Measurements from ENCODE around the gene RNU6-7. TPM values are rescaled to one million over a fixed set of nuclear protein-coding genes. Genes with fewer than 3 reads are reported as not detected.

The RNU6-7 gene
- total RNA-seq = not detected in 2 replicates

GRCh38 chr14:32201816-32202490 lies at the start of gene RNU6-7:
Gene RNU6-7, plus strand, starts transcription at chr14:32202045.
- H3K4me1 Mint-ChIP-seq (ENCODE audit: low read depth) = peaks cover 49% of the 10 kb centered on the region
- no peak for DNase-seq (ENCODE audit: low spot score)
- H3K27me3 Mint-ChIP-seq (ENCODE audit: insufficient read depth) = peaks cover 2% of the 10 kb centered on the region
- H3K27ac Mint-ChIP-seq = peak within 1 kb of the TSS; percentile 91
- H3K4me3 Mint-ChIP-seq = peak within 1 kb of the TSS; percentile 87
- H3K9me3 Mint-ChIP-seq = no peaks in the 10 kb centered on the region
- intact Hi-C loops (cut with micrococcal nuclease) = loop anchor here (2.0 to 10.0 kb wide), 8 partner anchors 275 to 2003 kb away; partner anchors contain the start of genes AP4S1, DTD2, HECTD1 and NPAS3
- H3K36me3 Mint-ChIP-seq (ENCODE audit: low read depth) = no peaks in the 10 kb centered on the region

GRCh38 chr14:32166029-32166428 lies 35.8 kb upstream of the RNU6-7 start:
- no peaks in the 10 kb centered on the region for H3K4me1 Mint-ChIP-seq (ENCODE audit: low read depth)
- no peaks in the 10 kb centered on the region for H3K27me3 Mint-ChIP-seq (ENCODE audit: insufficient read depth)
- peaks cover 4% of the 10 kb centered on the region for H3K9me3 Mint-ChIP-seq
- DNase-seq (ENCODE audit: low spot score) = no peak
- intact Hi-C loops (cut with micrococcal nuclease) = no loop called here
- no peak overlapping the region for H3K4me3 Mint-ChIP-seq
- no peak overlapping the region for H3K27ac Mint-ChIP-seq
- H3K36me3 Mint-ChIP-seq (ENCODE audit: low read depth) = no peaks in the 10 kb centered on the region

- Mint-ChIP-seq H3K9me3 (peaks cover 4% of the 10 kb centered on the region), H3K36me3 (ENCODE audit: low read depth) (no peaks in the 10 kb centered on the region), H3K27ac (no peak overlapping the region), H3K4me1 (ENCODE audit: low read depth) (no peaks in the 10 kb centered on the region), H3K4me3 (no peak overlapping the region), H3K27me3 (ENCODE audit: insufficient read depth) (no peaks in the 10 kb centered on the region)
- no peak for DNase-seq (ENCODE audit: low spot score)
- intact Hi-C loops (cut with micrococcal nuclease) = no loop called here
These were observed 34.9 kb upstream of the RNU6-7 start for GRCh38 chr14:32166924-32167323.

- intact Hi-C loops (cut with micrococcal nuclease) = no loop called here
- Mint-ChIP-seq H3K27ac (no peak overlapping the region), H3K4me1 (ENCODE audit: low read depth) (no peaks in the 10 kb centered on the region), H3K9me3 (peaks cover 4% of the 10 kb centered on the region), H3K27me3 (ENCODE audit: insufficient read depth) (no peaks in the 10 kb centered on the region), H3K4me3 (no peak overlapping the region), H3K36me3 (ENCODE audit: low read depth) (no peaks in the 10 kb centered on the region)
- no peak for DNase-seq (ENCODE audit: low spot score)
These were observed 33.9 kb upstream of the RNU6-7 start for GRCh38 chr14:32167907-32168306.

- intact Hi-C loops (cut with micrococcal nuclease) = no loop called here
- Mint-ChIP-seq H3K27ac (no peak overlapping the region), H3K9me3 (peaks cover 4% of the 10 kb centered on the region), H3K27me3 (ENCODE audit: insufficient read depth) (no peaks in the 10 kb centered on the region), H3K36me3 (ENCODE audit: low read depth) (no peaks in the 10 kb centered on the region), H3K4me1 (ENCODE audit: low read depth) (no peaks in the 10 kb centered on the region), H3K4me3 (no peak overlapping the region)
- DNase-seq (ENCODE audit: low spot score) = no peak
These were observed 32.7 kb upstream of the RNU6-7 start for GRCh38 chr14:32169191-32169590.

GRCh38 chr14:32171469-32171868 lies 30.4 kb upstream of the RNU6-7 start:
- no peak overlapping the region for H3K27ac Mint-ChIP-seq
- no peak overlapping the region for H3K4me3 Mint-ChIP-seq
- H3K36me3 Mint-ChIP-seq (ENCODE audit: low read depth) = no peaks in the 10 kb centered on the region
- H3K9me3 Mint-ChIP-seq = peaks cover under 1% of the 10 kb centered on the region
- DNase-seq (ENCODE audit: low spot score) = no peak
- peaks cover 5% of the 10 kb centered on the region for H3K27me3 Mint-ChIP-seq (ENCODE audit: insufficient read depth)
- intact Hi-C loops (cut with micrococcal nuclease) = no loop called here
- H3K4me1 Mint-ChIP-seq (ENCODE audit: low read depth) = no peaks in the 10 kb centered on the region

- H3K27me3 Mint-ChIP-seq (ENCODE audit: insufficient read depth) = no peaks in the 10 kb centered on the region
- intact Hi-C loops (cut with micrococcal nuclease) = no loop called here
- peaks cover 21% of the 10 kb centered on the region for H3K9me3 Mint-ChIP-seq
- peaks cover 4% of the 10 kb centered on the region for H3K36me3 Mint-ChIP-seq (ENCODE audit: low read depth)
- DNase-seq (ENCODE audit: low spot score) = no peak
- H3K4me1 Mint-ChIP-seq (ENCODE audit: low read depth) = peaks cover 7% of the 10 kb centered on the region
- no peak overlapping the region for H3K27ac Mint-ChIP-seq
- H3K4me3 Mint-ChIP-seq = no peak overlapping the region
These were observed 18.4 kb upstream of the RNU6-7 start for GRCh38 chr14:32183151-32184058.

- peaks cover 7% of the 10 kb centered on the region for H3K4me1 Mint-ChIP-seq (ENCODE audit: low read depth)
- H3K4me3 Mint-ChIP-seq = no peak overlapping the region
- H3K36me3 Mint-ChIP-seq (ENCODE audit: low read depth) = peaks cover 4% of the 10 kb centered on the region
- H3K9me3 Mint-ChIP-seq = peaks cover 21% of the 10 kb centered on the region
- DNase-seq (ENCODE audit: low spot score) = no peak
- H3K27ac Mint-ChIP-seq = no peak overlapping the region
- H3K27me3 Mint-ChIP-seq (ENCODE audit: insufficient read depth) = no peaks in the 10 kb centered on the region
- intact Hi-C loops (cut with micrococcal nuclease) = no loop called here
These were observed 16.7 kb upstream of the RNU6-7 start for GRCh38 chr14:32185097-32185496.

- Mint-ChIP-seq H3K27ac (no peak overlapping the region), H3K9me3 (peaks cover 15% of the 10 kb centered on the region), H3K4me1 (ENCODE audit: low read depth) (peaks cover 7% of the 10 kb centered on the region), H3K36me3 (ENCODE audit: low read depth) (peaks cover 4% of the 10 kb centered on the region), H3K27me3 (ENCODE audit: insufficient read depth) (no peaks in the 10 kb centered on the region), H3K4me3 (no peak overlapping the region)
- intact Hi-C loops (cut with micrococcal nuclease) = no loop called here
- DNase-seq (ENCODE audit: low spot score) = no peak
These were observed 15.6 kb upstream of the RNU6-7 start for GRCh38 chr14:32186248-32186647.

- intact Hi-C loops (cut with micrococcal nuclease) = no loop called here
- H3K4me3 Mint-ChIP-seq = no peak overlapping the region
- peaks cover 11% of the 10 kb centered on the region for H3K9me3 Mint-ChIP-seq
- H3K27me3 Mint-ChIP-seq (ENCODE audit: insufficient read depth) = no peaks in the 10 kb centered on the region
- peaks cover 3% of the 10 kb centered on the region for H3K36me3 Mint-ChIP-seq (ENCODE audit: low read depth)
- DNase-seq (ENCODE audit: low spot score) = no peak
- no peak overlapping the region for H3K27ac Mint-ChIP-seq
- peaks cover 7% of the 10 kb centered on the region for H3K4me1 Mint-ChIP-seq (ENCODE audit: low read depth)
These were observed 12.0 kb upstream of the RNU6-7 start for GRCh38 chr14:32189811-32190210.

GRCh38 chr14:32190673-32191072 lies 11.2 kb upstream of the RNU6-7 start:
- no peak for DNase-seq (ENCODE audit: low spot score)
- intact Hi-C loops (cut with micrococcal nuclease) = no loop called here
- peaks cover 7% of the 10 kb centered on the region for H3K4me1 Mint-ChIP-seq (ENCODE audit: low read depth)
- H3K27ac Mint-ChIP-seq = no peak overlapping the region
- no peaks in the 10 kb centered on the region for H3K27me3 Mint-ChIP-seq (ENCODE audit: insufficient read depth)
- peaks cover 3% of the 10 kb centered on the region for H3K36me3 Mint-ChIP-seq (ENCODE audit: low read depth)
- H3K4me3 Mint-ChIP-seq = no peak overlapping the region
- H3K9me3 Mint-ChIP-seq = peaks cover 6% of the 10 kb centered on the region

- Mint-ChIP-seq H3K27me3 (ENCODE audit: insufficient read depth) (no peaks in the 10 kb centered on the region), H3K4me3 (no peak overlapping the region), H3K4me1 (ENCODE audit: low read depth) (no peaks in the 10 kb centered on the region), H3K9me3 (no peaks in the 10 kb centered on the region), H3K36me3 (ENCODE audit: low read depth) (no peaks in the 10 kb centered on the region), H3K27ac (no peak overlapping the region)
- no peak for DNase-seq (ENCODE audit: low spot score)
- intact Hi-C loops (cut with micrococcal nuclease) = no loop called here
These were observed 9.0 kb upstream of the RNU6-7 start for GRCh38 chr14:32192712-32193373.

- Mint-ChIP-seq H3K9me3 (no peaks in the 10 kb centered on the region), H3K4me3 (no peak overlapping the region), H3K27ac (no peak overlapping the region), H3K27me3 (ENCODE audit: insufficient read depth) (no peaks in the 10 kb centered on the region), H3K36me3 (ENCODE audit: low read depth) (no peaks in the 10 kb centered on the region), H3K4me1 (ENCODE audit: low read depth) (no peaks in the 10 kb centered on the region)
- no peak for DNase-seq (ENCODE audit: low spot score)
- intact Hi-C loops (cut with micrococcal nuclease) = no loop called here
These were observed 8.3 kb upstream of the RNU6-7 start for GRCh38 chr14:32193532-32193931.

All from activated T-helper 1 cell treated with anti-CD3 and anti-CD28 coated beads, Interleukin-12 subunit alpha, Interleukin-12 subunit beta, Interleukin-2, Interleukin-4 antibody, amounts not matched to agents 30 ng/mL and 10 ng/mL and 1 ng/mL, durations not matched to agents 14 hours and 24 hours and 36 hours (primary cell).